ENCODE results near the gene PRM1. TPM values are rescaled to one million over a fixed set of nuclear protein-coding genes. Genes with fewer than 3 reads are reported as not detected.

The PRM1 gene
- total RNA-seq, 1 experiment from 2014 or later: not detected

DNA sequence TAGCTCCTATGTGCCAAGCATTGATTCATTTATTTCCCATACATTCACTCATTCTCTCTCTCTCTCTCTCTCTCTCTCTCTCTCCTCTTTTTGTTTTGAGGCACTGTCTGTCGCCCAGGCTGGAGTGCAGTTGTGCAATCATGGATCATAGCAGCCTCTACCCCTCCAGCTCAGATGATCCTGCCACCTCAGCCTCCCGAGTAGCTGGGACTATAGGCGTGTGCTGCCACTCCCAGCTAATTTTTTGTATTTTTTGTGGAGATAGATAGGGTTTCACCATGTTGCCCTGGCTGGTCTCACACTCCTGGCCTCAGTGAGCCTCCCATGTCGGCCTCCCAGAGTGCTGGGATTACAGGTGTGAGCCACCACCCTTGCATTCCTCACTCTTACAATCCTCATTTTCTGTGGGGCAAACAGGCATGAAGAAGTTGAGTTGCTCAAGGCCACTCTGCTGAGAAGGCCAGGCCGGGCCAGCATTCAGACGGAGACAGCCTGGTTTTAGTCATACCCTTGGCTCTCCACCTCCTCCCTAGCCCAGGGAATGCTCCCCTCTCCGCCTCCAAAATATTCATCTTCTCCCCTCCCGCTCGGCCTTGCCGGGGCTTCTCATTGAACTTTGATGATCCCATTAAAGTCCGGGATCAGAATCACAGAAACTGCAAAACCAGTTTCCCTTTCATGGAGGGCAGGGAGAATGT is 4.1 kb downstream of the PRM1 start:
- Histone ChIP-seq H3K4me3 (ENCODE audit: low read depth in 2 of 2, low read length in 2 of 2) (no peak overlapping the region), H3K27me3 (ENCODE audit: control insufficient read depth, insufficient read depth, low read length) (no peaks in the 10 kb centered on the region), H3K27ac (ENCODE audit: low read length) (no peak overlapping the region), H3K36me3 (ENCODE audit: control insufficient read depth, insufficient read depth, low read length) (no peaks in the 10 kb centered on the region), H3K9me3 (ENCODE audit: control insufficient read depth, insufficient read depth, low read depth, low read length) (no peaks in the 10 kb centered on the region), H3K4me1 (ENCODE audit: control insufficient read depth, insufficient read depth, low read length) (peaks cover 9% of the 10 kb centered on the region)
- no peak for TF ChIP-seq SIN3A (IDR thresholded peaks at IDR 0.05; ENCODE audit: borderline replicate concordance, insufficient read depth, low read depth, low read length)
- TF ChIP-seq, protein P1, sequence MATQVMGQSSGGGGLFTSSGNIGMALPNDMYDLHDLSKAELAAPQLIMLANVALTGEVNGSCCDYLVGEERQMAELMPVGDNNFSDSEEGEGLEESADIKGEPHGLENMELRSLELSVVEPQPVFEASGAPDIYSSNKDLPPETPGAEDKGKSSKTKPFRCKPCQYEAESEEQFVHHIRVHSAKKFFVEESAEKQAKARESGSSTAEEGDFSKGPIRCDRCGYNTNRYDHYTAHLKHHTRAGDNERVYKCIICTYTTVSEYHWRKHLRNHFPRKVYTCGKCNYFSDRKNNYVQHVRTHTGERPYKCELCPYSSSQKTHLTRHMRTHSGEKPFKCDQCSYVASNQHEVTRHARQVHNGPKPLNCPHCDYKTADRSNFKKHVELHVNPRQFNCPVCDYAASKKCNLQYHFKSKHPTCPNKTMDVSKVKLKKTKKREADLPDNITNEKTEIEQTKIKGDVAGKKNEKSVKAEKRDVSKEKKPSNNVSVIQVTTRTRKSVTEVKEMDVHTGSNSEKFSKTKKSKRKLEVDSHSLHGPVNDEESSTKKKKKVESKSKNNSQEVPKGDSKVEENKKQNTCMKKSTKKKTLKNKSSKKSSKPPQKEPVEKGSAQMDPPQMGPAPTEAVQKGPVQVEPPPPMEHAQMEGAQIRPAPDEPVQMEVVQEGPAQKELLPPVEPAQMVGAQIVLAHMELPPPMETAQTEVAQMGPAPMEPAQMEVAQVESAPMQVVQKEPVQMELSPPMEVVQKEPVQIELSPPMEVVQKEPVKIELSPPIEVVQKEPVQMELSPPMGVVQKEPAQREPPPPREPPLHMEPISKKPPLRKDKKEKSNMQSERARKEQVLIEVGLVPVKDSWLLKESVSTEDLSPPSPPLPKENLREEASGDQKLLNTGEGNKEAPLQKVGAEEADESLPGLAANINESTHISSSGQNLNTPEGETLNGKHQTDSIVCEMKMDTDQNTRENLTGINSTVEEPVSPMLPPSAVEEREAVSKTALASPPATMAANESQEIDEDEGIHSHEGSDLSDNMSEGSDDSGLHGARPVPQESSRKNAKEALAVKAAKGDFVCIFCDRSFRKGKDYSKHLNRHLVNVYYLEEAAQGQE (IDR thresholded peaks at IDR 0.05; ENCODE audit: insufficient read depth in 1 of 2, low read depth in 2 of 2, low read length in 1 of 2): no peak
- no peak for TF ChIP-seq POLR2AphosphoS5 (IDR thresholded peaks at IDR 0.05; ENCODE audit: low read depth, low read length)
- TF ChIP-seq, protein P2, sequence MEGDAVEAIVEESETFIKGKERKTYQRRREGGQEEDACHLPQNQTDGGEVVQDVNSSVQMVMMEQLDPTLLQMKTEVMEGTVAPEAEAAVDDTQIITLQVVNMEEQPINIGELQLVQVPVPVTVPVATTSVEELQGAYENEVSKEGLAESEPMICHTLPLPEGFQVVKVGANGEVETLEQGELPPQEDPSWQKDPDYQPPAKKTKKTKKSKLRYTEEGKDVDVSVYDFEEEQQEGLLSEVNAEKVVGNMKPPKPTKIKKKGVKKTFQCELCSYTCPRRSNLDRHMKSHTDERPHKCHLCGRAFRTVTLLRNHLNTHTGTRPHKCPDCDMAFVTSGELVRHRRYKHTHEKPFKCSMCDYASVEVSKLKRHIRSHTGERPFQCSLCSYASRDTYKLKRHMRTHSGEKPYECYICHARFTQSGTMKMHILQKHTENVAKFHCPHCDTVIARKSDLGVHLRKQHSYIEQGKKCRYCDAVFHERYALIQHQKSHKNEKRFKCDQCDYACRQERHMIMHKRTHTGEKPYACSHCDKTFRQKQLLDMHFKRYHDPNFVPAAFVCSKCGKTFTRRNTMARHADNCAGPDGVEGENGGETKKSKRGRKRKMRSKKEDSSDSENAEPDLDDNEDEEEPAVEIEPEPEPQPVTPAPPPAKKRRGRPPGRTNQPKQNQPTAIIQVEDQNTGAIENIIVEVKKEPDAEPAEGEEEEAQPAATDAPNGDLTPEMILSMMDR (IDR thresholded peaks at IDR 0.05): no peak
- TF ChIP-seq TCF7L2 (IDR thresholded peaks at IDR 0.05; ENCODE audit: low read depth, low read length): no peak
- CTCF ChIA-PET: no interaction called here
- ATAC-seq: no peak
- POLR2A ChIA-PET: no interaction called here
- DNase-seq (ENCODE audit: low read depth, low spot score): no peak
- BruUV-seq (replicated peaks): no TSS peak
- in situ Hi-C loops (cut with HindIII; ENCODE audit: low pct_unique_long_range_greater_than_20kb, low sequenced_read_pairs) (no loop called here), intact Hi-C loops (cut with micrococcal nuclease; ENCODE audit: unreplicated experiment) (no loop called here)

DNA sequence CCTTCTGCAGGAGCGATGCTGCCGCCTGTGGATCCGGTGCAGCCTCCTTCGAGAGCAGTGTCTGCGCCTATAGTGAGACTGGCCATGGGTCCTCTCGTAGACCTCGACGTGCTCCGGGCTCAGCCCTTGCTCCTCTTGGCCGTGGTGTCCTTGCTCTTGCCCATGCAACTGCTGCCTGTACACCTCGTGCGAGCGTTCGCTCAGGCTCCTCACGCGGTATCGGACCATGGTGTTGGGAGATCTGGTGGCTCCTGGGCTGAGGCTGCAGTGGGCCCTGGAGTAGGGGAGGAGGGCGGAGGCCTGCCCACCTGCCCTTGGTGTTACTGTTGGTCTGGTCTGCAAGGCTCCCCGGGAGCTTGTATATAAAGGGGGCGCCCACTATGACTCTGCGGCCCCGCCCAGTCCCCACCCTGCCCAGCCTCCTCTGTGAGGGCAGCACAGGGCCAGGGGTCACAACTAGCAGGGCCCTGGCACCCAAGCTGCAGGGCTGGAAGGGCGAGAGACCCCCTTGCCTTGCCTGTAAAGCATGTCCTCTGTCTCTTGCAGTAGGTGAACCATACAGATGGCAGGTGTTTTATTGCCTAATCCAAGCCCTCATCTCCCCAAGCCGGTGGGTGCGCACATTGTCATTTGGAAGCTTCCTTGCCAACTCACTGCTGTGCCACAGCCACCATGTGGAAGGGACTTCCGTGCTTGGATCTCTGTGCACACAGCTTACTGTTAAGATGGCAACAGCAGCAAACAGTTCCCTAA is 4.8 kb downstream of the PRM1 start, which contains the start of gene PRM2:
TSS of gene PRM2 (minus strand) at position 338 of the 753 bp plus-strand sequence. CDS start at position 228, 110 bp downstream.
- no peaks in the 10 kb centered on the region for H3K9me3 ChIP-seq (ENCODE audit: control insufficient read depth, insufficient read depth, low read depth, low read length)
- no peak for ATAC-seq
- TF ChIP-seq POLR2AphosphoS5 (IDR thresholded peaks at IDR 0.05; ENCODE audit: low read depth, low read length) (no peak), TCF7L2 (IDR thresholded peaks at IDR 0.05; ENCODE audit: low read depth, low read length) (no peak), SIN3A (IDR thresholded peaks at IDR 0.05; ENCODE audit: borderline replicate concordance, insufficient read depth, low read depth, low read length) (no peak)
- TF ChIP-seq, protein P1 (IDR thresholded peaks at IDR 0.05; ENCODE audit: insufficient read depth in 1 of 2, low read depth in 2 of 2, low read length in 1 of 2): no peak
- TF ChIP-seq, protein P2 (IDR thresholded peaks at IDR 0.05): no peak
- no peak within 1 kb of the TSS for H3K27ac ChIP-seq (ENCODE audit: low read length)
- ChIA-PET POLR2A (no interaction called here), CTCF (no interaction called here)
- intact Hi-C loops (cut with micrococcal nuclease; ENCODE audit: unreplicated experiment) (no loop called here), in situ Hi-C loops (cut with HindIII; ENCODE audit: low pct_unique_long_range_greater_than_20kb, low sequenced_read_pairs) (no loop called here)
- no peak within 1 kb of the TSS for H3K4me3 ChIP-seq (ENCODE audit: low read depth in 2 of 2, low read length in 2 of 2)
- no TSS peak for BruUV-seq (replicated peaks)
- no peaks in the 10 kb centered on the region for H3K36me3 ChIP-seq (ENCODE audit: control insufficient read depth, insufficient read depth, low read length)
- peaks cover 9% of the 10 kb centered on the region for H3K4me1 ChIP-seq (ENCODE audit: control insufficient read depth, insufficient read depth, low read length)
- no peaks in the 10 kb centered on the region for H3K27me3 ChIP-seq (ENCODE audit: control insufficient read depth, insufficient read depth, low read length)
- DNase-seq (ENCODE audit: low read depth, low spot score): no peak

Measured in Panc1 (cell line).